B cell (primary cell): Measurements from ENCODE around the gene MRPL54. TPM values are rescaled to one million over a fixed set of nuclear protein-coding genes. Genes with fewer than 3 reads are reported as not detected.

Source experiments
- ATAC-seq: fragments of 200-7000 bp; cut with Tn5 transposase; one replicate; pipeline ENCODE4 v1.10.0; 2021; ENCODE audit warnings: low read depth, mild to moderate bottlenecking, moderate number of reproducible peaks, moderate library complexity
- CTCF ChIA-PET: fragments of 350-600 bp; sonication (Branson Sonifier 250); formaldehyde crosslinking; loops from one replicate; lab custom pipeline; 2021; ENCODE audit warnings: antibody characterized with exemption, inconsistent platforms; lab: Charles Lee
- POLR2A ChIA-PET: fragments of 350-600 bp; sonication (Branson Sonifier 250); formaldehyde crosslinking; loops from one replicate; lab custom pipeline; 2021; ENCODE audit warnings: antibody characterized with exemption; lab: Charles Lee
- DNase-seq: peaks from one replicate; pipeline ENCODE4 v3.0.0; 2013
- H2AFZ ChIP-seq: 2 replicates; pipeline ENCODE4 v1.6.1; 2012; ENCODE audit warnings: mild to moderate bottlenecking, low read depth, low read length; ENCODE audit not compliant: insufficient read depth, poor library complexity, severe bottlenecking
- H3K27ac ChIP-seq, 2 donors: 1 replicate in 1 of 2; 2 replicates in 1 of 2; pipeline ENCODE4 v1.5.1; 2012 to 2013; ENCODE audit warnings: low read length in 2 of 2, mild to moderate bottlenecking in 2 of 2, moderate library complexity in 1 of 2
- H3K27me3 ChIP-seq, 4 experiments: fragments of 200-600 bp in 1 of 4; sonication (generic) in 1 of 4; replicated peaks in 1 of 4; 1 replicate in 2 of 4; 2 replicates in 2 of 4; pipeline versions ENCODE4 v1.6.1 to v1.7.0; 2013 to 2016; ENCODE audit warnings: low read length in 3 of 4, mild to moderate bottlenecking in 2 of 4, mixed read lengths in 1 of 4, moderate library complexity in 1 of 4; ENCODE audit not compliant: insufficient read depth in 4 of 4, control insufficient read depth in 3 of 4; ENCODE audit errors: control extremely low read depth in 1 of 4
- H3K36me3 ChIP-seq, 2 experiments: replicated peaks in 1 of 2; 1 replicate in 1 of 2; 2 replicates in 1 of 2; pipeline versions ENCODE4 v1.6.1 to v1.7.1; 2013; ENCODE audit warnings: low read length in 1 of 2; ENCODE audit not compliant: insufficient read depth in 2 of 2, control insufficient read depth in 1 of 2; ENCODE audit errors: control extremely low read depth in 1 of 2, extremely low read depth in 1 of 2
- H3K4me1 ChIP-seq, 2 donors: fragments of 200-600 bp in 1 of 2; sonication (generic) in 1 of 2; 1 replicate in 1 of 2; 2 replicates in 1 of 2; pipeline versions ENCODE4 v1.5.1 to v1.6.1; 2013 to 2017; ENCODE audit warnings: low read length in 2 of 2; ENCODE audit not compliant: control insufficient read depth in 2 of 2, insufficient read depth in 2 of 2
- H3K4me2 ChIP-seq: replicated peaks from 2 replicates; pipeline ENCODE3; 2012; ENCODE audit warnings: mild to moderate bottlenecking, low read depth, low read length; ENCODE audit not compliant: poor library complexity, severe bottlenecking
- H3K4me3 ChIP-seq, 5 experiments: fragments of 200-600 bp in 1 of 5; sonication (generic) in 1 of 5; 1 replicate in 3 of 5; 2 replicates in 2 of 5; pipeline versions ENCODE4 v1.5.1 to v1.7.0; 2011 to 2016; ENCODE audit warnings: low read length in 4 of 5, mild to moderate bottlenecking in 4 of 5, low read depth in 2 of 5, control low read depth in 1 of 5, moderate library complexity in 1 of 5; ENCODE audit not compliant: insufficient read depth in 1 of 5; ENCODE audit errors: control extremely low read depth in 1 of 5, extremely low read depth in 1 of 5
- H3K79me2 ChIP-seq: fragments of 200-600 bp; sonication (generic); one replicate; pipeline ENCODE4 v1.6.0; 2016; ENCODE audit warnings: low read length; ENCODE audit not compliant: control insufficient read depth, insufficient read depth
- H3K9ac ChIP-seq: fragments of 200-600 bp; sonication (generic); 2 replicates; pipeline ENCODE4 v1.6.1; 2017; ENCODE audit warnings: mild to moderate bottlenecking, low read length, moderate library complexity
- H3K9me3 ChIP-seq, 3 donors: one replicate each; pipeline versions ENCODE4 v1.6.1 to v1.7.1; 2013; ENCODE audit warnings: low read length in 2 of 3; ENCODE audit not compliant: control insufficient read depth in 2 of 3, insufficient read depth in 1 of 3; ENCODE audit errors: control extremely low read depth in 1 of 3
- H4K20me1 ChIP-seq: 2 replicates; pipeline ENCODE4 v1.6.0; 2012; ENCODE audit warnings: mild to moderate bottlenecking, low read length; ENCODE audit not compliant: insufficient read depth, control insufficient read depth, poor library complexity, severe bottlenecking
- H3K27ac Mint-ChIP-seq: one replicate; pipeline ENCODE4 v1.8.0; 2021; ENCODE audit warnings: mixed read lengths
- H3K27me3 Mint-ChIP-seq: one replicate; pipeline ENCODE4 v1.8.0; 2021; ENCODE audit warnings: mixed read lengths
- H3K4me1 Mint-ChIP-seq: one replicate; pipeline ENCODE4 v1.8.0; 2021; ENCODE audit warnings: mixed read lengths
- H3K4me3 Mint-ChIP-seq: one replicate; pipeline ENCODE4 v1.8.0; 2021; ENCODE audit warnings: mixed read lengths
- H3K9me3 Mint-ChIP-seq: one replicate; pipeline ENCODE4 v1.8.0; 2022; ENCODE audit warnings: mixed read lengths; ENCODE audit not compliant: insufficient read depth
- EZH2 ChIP-seq: IDR thresholded peaks from 2 replicates; pipeline ENCODE4 v1.6.1; 2012; ENCODE audit warnings: borderline replicate concordance, low read depth, mild to moderate bottlenecking, moderate library complexity, low read length; ENCODE audit not compliant: insufficient read depth, poor library complexity, severe bottlenecking
- WGBS: methylation state at CpG from one replicate; pipeline ENCODE4 v1.1.5; 2013; ENCODE audit warnings: missing lambda C conversion rate; ENCODE audit not compliant: insufficient coverage; 5-methylcytosine and 5-hydroxymethylcytosine counted together
- intact Hi-C: fragments of 100-400 bp; cut with micrococcal nuclease; formaldehyde crosslinking; loops from one replicate; pipeline ENCODE4 v1.10.0; 2022
- polyA plus RNA-seq: library from polyadenylated mRNA; depleted of rRNA; stranded (reverse); fragments of >200 nt; gene quantifications from 2 replicates; pipeline ENCODE4 v1.2.3, GENCODE V29; 2012
- total RNA-seq, 2 donors: library from RNA; stranded (reverse); fragments of 120-200 nt in 1 of 2; gene quantifications; 1 replicate in 1 of 2; 2 replicates in 1 of 2; pipeline versions ENCODE4 v1.2.3 to v1.2.4, GENCODE V29; 2013 to 2022
- TF ChIP-seq, protein P1 (sequence below): fragments of 200-600 bp; IDR thresholded peaks from one replicate; pipeline ENCODE4 v1.8.0; 2022; ENCODE audit warnings: antibody characterized with exemption, mild to moderate bottlenecking

MRPL54 gene
- total and polyA plus RNA-seq, 2 donors (not counting 1 experiment from before 2014, with no cell fraction given) = 54.3 to 75.1 TPM

DNA sequence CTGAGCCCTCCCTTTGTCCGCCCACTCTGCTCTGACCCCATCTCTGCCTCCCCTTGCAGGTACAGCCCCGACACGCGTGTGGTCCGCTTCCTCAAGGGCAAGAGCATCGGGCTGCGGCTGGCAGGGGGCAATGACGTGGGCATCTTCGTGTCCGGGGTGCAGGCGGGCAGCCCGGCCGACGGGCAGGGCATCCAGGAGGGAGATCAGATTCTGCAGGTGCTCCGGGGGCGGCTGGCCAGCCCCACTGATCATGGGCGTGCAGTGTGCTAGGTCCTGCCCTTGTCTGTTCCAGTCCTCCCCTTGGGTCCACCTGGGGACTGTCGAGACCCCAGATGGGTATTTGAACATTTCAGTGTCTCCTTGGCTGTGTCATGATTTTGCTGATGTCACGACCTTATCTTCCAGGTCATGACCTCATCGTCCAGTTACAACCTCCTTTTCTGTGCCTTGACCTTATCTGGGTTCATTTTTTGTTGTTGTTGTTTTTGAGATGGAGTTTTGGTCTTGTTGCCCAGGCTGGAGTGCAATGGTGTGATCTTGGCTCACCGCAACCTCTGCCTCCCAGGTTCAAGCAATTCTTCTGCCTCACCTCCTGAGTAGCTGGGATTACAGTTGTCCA, 26.3 kb upstream of the MRPL54 start:
- Histone ChIP-seq H3K9me3 (no peaks in the 10 kb centered on the region), H3K79me2 (no peaks in the 10 kb centered on the region), H3K36me3 (no peaks in the 10 kb centered on the region), H4K20me1 (no peaks in the 10 kb centered on the region), H3K4me1 (no peaks in the 10 kb centered on the region), H3K9ac (no peak overlapping the region), H3K4me3 (no peak overlapping the region), H3K4me2 (no peak overlapping the region), H3K27me3 (peaks cover 0 to 6% (median 0%) of the 10 kb centered on the region in 4 experiments), H2AFZ (no peak overlapping the region), H3K27ac (no peak overlapping the region)
- ChIA-PET POLR2A (no interaction called here), CTCF (no interaction called here)
- no peak for TF ChIP-seq EZH2
- TF ChIP-seq, protein P1, sequence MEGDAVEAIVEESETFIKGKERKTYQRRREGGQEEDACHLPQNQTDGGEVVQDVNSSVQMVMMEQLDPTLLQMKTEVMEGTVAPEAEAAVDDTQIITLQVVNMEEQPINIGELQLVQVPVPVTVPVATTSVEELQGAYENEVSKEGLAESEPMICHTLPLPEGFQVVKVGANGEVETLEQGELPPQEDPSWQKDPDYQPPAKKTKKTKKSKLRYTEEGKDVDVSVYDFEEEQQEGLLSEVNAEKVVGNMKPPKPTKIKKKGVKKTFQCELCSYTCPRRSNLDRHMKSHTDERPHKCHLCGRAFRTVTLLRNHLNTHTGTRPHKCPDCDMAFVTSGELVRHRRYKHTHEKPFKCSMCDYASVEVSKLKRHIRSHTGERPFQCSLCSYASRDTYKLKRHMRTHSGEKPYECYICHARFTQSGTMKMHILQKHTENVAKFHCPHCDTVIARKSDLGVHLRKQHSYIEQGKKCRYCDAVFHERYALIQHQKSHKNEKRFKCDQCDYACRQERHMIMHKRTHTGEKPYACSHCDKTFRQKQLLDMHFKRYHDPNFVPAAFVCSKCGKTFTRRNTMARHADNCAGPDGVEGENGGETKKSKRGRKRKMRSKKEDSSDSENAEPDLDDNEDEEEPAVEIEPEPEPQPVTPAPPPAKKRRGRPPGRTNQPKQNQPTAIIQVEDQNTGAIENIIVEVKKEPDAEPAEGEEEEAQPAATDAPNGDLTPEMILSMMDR = no peak
- H3K4me1 Mint-ChIP-seq = no peaks in the 10 kb centered on the region
- peaks cover 12% of the 10 kb centered on the region for H3K27me3 Mint-ChIP-seq
- intact Hi-C loops = no loop called here
- DNase-seq (no peak), ATAC-seq (no peak)
- H3K27ac Mint-ChIP-seq = no peak overlapping the region
- WGBS = 92% methylated on average over 17 of the region's 21 CpGs
- H3K4me3 Mint-ChIP-seq = no peak overlapping the region
- H3K9me3 Mint-ChIP-seq = no peaks in the 10 kb centered on the region

DNA sequence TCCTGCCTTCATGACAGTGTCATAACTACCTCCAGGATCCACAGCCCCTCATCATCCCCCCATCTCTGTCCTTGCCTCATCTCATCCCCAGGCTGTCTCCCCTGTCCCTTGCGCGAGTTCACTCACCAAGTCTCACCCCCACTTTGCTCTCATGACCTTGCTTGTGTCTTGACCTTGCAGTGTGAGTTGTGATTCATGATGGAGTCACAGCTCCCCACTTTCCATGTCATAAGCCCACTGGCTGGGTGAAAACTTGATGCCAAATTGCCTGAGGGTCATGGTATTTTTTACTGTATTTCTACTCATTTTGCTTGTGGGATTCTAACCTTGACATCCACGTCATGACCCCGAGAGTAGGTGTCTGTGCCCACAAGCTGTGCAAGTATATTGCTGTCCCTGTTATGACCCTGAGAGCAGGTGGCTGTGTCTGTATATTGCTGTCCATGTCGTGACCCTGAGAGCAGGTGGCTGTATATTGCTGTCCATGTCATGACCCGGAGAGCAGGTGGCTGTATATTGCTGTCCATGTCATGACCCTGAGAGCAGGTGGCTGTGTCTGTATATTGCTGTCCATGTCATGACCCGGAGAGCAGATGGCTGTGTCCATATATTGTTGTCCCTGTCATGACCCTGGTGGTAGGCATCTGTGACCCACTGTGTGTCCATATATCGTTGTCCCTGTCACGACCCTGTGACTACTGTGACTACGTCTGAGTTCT, 24.8 kb upstream of the MRPL54 start:
- no peak for TF ChIP-seq EZH2
- TF ChIP-seq, protein P1 = no peak
- Histone ChIP-seq H3K36me3 (no peaks in the 10 kb centered on the region), H3K79me2 (no peaks in the 10 kb centered on the region), H3K4me1 (no peaks in the 10 kb centered on the region), H3K4me2 (no peak overlapping the region), H3K9ac (no peak overlapping the region), H3K4me3 (no peak overlapping the region), H4K20me1 (no peaks in the 10 kb centered on the region), H3K27me3 (peaks cover 0 to 6% (median 0%) of the 10 kb centered on the region in 4 experiments), H2AFZ (no peak overlapping the region), H3K27ac (no peak overlapping the region), H3K9me3 (no peaks in the 10 kb centered on the region)
- CTCF ChIA-PET = interaction anchor here (0.6 kb wide), 1 partner anchor 465 kb away, joined by 3 read pairs; no protein-coding TSS in a partner anchor
- Mint-ChIP-seq H3K27ac (no peak overlapping the region), H3K4me1 (no peaks in the 10 kb centered on the region), H3K27me3 (peaks cover 12% of the 10 kb centered on the region), H3K4me3 (no peak overlapping the region), H3K9me3 (no peaks in the 10 kb centered on the region)
- ATAC-seq (no peak), DNase-seq (no peak)
- 95% methylated on average over 8 of the region's 10 CpGs for WGBS
- intact Hi-C loops = no loop called here
- POLR2A ChIA-PET = interaction anchor here (0.5 kb wide), 1 partner anchor 120 kb away, joined by 6 read pairs; no protein-coding TSS in a partner anchor
